Measurements from ENCODE around the gene LRRC37B.
A peak's percentile ranks its signal among the peaks of the same experiment; 100 is the strongest.
"Not testable (repeated sequence)": the region's sequence is repeated elsewhere in the genome, so short reads cannot be mapped to it uniquely, and the experiment has no call there.

LRRC37B gene

GRCh38 chr17:32006957-32007462 is at the start of gene LRRC37B:
Gene LRRC37B (plus strand): TSS chr17:32007383. CDS start chr17:32021393, 14,010 bp downstream.
- DNase-seq (ENCODE audit: low read depth), result peak; percentile 82

- not testable (repeated sequence) for DNase-seq (ENCODE audit: low read depth)
Measured at GRCh38 chr17:31964131-31964530, 43.1 kb upstream of the LRRC37B start.

- DNase-seq (ENCODE audit: low read depth), result no peak
Measured at GRCh38 chr17:31967648-31968047, 39.5 kb upstream of the LRRC37B start.

- DNase-seq (ENCODE audit: low read depth), result not testable (repeated sequence)
Measured at GRCh38 chr17:31970416-31970815, 36.8 kb upstream of the LRRC37B start.

GRCh38 chr17:31974269-31975071 is 32.7 kb upstream of the LRRC37B start:
- peak; percentile 69 for DNase-seq (ENCODE audit: low read depth)

GRCh38 chr17:31975391-31975790 is 31.8 kb upstream of the LRRC37B start:
- peak; percentile 39 for DNase-seq (ENCODE audit: low read depth)

GRCh38 chr17:31991821-31992220 is 15.4 kb upstream of the LRRC37B start:
- not testable (repeated sequence) for DNase-seq (ENCODE audit: low read depth)

GRCh38 chr17:31997005-31997404 is 10.2 kb upstream of the LRRC37B start:
- DNase-seq (ENCODE audit: low read depth), result no peak

- peak; percentile 59 for DNase-seq (ENCODE audit: low read depth)
Measured at GRCh38 chr17:32007463-32008298, 498 bp downstream of the LRRC37B start.

GRCh38 chr17:32009262-32009542 is 2.0 kb downstream of the LRRC37B start:
- DNase-seq (ENCODE audit: low read depth), result no peak

GRCh38 chr17:32010114-32010513 is 2.9 kb downstream of the LRRC37B start:
- no peak for DNase-seq (ENCODE audit: low read depth)

- DNase-seq (ENCODE audit: low read depth), result peak; percentile 43
Measured at GRCh38 chr17:32015245-32016013, 8.2 kb downstream of the LRRC37B start.

GRCh38 chr17:32016231-32016630 is 9.0 kb downstream of the LRRC37B start:
- no peak for DNase-seq (ENCODE audit: low read depth)

GRCh38 chr17:32019228-32019627 is 12.0 kb downstream of the LRRC37B start:
- no peak for DNase-seq (ENCODE audit: low read depth)

GRCh38 chr17:32020943-32021614 is 13.9 kb downstream of the LRRC37B start:
- peak; percentile 52 for DNase-seq (ENCODE audit: low read depth)

- no peak for DNase-seq (ENCODE audit: low read depth)
Measured at GRCh38 chr17:32021615-32021955, 14.4 kb downstream of the LRRC37B start.

GRCh38 chr17:32022554-32022953 is 15.4 kb downstream of the LRRC37B start:
- DNase-seq (ENCODE audit: low read depth), result not testable (repeated sequence)

- not testable (repeated sequence) for DNase-seq (ENCODE audit: low read depth)
Measured at GRCh38 chr17:32027271-32027670, 20.1 kb downstream of the LRRC37B start.

GRCh38 chr17:32033223-32033622 is 26.0 kb downstream of the LRRC37B start:
- no peak for DNase-seq (ENCODE audit: low read depth)

- not testable (repeated sequence) for DNase-seq (ENCODE audit: low read depth)
Measured at GRCh38 chr17:32033812-32034211, 26.6 kb downstream of the LRRC37B start.

GRCh38 chr17:32040246-32040645 is 33.1 kb downstream of the LRRC37B start:
- DNase-seq (ENCODE audit: low read depth), result not testable (repeated sequence)

All from ELR (cell line).